Fibroblast of skin of left biceps (primary cell): ENCODE measurements around the gene ROBO1.
A peak's percentile ranks its signal among the peaks of the same experiment; 100 is the strongest.

ENCODE experiments used
- DNase-seq, 2 experiments: peaks; one replicate each; pipeline ENCODE4 v3.0.0-alpha.2; 2013; ENCODE audit warnings: low read depth in 2 of 2

Gene ROBO1

DNA sequence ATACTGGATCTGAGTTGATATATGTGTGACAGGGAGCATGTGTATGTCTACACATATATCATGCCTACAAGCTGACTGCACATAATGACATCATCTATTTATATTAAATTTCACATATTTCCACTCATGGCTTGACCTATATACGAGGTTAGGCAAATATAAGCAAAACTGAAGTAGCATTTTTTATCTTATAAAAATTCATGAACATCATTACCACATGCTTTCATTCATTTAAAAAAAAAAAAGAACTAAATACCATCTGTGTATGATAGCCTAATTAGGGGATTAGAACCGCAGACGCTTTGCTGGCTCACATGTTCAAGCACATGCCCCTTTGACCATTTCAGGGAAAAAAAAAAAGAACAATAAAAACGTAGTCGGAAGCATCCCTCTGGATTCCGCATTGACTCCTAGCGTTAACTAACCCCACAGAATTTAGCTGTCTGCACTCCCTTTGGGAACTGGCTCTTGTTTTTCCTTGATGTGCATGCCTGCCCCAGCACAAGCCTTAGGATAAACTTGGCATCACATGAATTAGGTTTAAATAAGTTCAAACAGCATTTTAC lies 888.4 kb downstream of the ROBO1 start:
- no peak for DNase-seq

DNA sequence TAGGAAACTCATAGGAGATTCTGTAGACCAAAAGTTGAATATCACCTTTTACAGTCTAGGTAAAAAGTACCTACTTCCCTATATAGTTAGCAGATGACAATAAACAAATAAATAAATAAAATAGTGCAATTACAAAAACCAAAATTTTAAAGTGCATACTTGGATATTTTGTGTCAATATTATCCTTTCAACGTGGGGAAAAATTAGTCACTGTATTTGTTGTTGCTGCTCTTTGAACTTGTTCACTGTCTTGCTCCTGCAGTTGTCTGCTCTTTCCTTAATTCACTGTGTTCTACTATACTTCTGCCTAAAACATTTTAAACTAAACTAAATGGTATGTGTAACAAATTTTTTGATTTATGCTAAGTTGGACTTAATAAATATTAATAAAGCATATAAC lies 889.0 kb downstream of the ROBO1 start:
- DNase-seq, result no peak

DNA sequence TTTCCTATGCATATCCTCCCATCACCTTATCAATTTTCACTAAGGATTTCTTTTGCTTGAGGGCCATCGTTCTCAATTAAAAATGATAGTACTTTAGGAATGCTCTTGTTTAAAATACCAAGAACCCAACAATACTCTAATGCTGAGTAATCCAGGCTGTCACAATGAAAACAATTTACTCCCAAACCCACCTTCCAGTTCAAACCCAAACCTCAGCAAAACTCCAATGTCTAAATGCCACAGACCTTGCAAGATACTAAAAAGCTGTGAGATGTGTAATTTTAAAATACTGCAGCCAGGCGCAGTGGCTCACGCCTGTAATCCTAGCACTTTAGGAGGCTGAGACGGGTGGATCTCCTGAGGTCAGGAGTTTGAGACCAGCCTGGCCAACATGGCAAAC lies 889.8 kb downstream of the ROBO1 start:
- DNase-seq, result no peak

DNA sequence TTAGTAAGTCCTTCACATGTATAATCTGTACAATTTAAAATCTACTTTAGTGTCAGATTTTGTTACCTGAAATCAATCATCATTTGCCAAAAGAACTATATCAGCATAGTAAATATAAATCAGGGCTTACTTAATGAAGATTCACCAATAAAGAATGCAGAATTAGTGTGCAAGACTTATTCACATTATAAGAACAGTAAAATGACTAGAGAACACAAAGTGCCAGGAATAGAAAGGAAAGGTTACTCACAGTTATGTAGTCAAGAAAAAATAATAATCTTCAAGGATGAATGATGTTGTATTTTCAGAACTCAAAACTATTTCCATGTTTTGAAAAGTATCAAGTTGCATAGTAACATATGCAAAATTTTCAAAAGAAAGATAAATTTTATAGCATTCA lies 891.9 kb downstream of the ROBO1 start:
- DNase-seq, result no peak

DNA sequence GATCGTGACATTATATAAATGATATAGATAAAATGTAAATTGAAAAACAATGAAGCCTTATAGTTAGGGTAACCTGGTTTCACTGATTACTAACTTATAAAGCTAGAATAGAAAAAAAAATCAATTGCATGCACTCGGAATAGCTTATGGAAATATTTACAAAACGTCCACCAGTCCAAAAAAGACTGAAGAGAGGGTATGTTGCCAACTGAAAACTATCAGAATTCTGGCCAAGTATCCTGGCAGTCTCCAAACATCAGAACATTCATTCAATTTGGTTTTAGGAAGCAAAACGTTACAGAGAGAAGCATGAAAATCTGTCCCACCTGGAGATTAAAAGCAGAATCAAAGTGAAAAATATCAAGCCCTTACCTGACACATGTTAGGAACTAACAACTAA lies 892.4 kb downstream of the ROBO1 start:
- DNase-seq, result no peak

DNA sequence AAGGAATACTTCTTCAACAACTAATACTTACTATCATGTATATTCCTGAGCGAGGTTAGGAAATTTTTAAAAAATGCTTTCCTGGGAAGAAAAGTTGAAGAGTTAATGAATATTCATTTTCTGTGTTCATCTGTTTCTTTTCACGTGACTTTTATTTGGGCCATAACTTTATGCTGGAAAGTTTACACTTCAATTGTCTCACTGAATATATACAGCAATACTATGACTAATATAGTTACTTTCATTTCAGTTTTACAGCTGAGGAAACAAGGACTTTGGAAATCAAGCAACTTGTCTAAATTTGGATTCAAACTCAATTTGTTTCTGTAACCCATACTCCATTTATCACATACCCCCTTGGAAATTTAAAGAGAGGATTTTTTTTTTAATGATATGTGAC lies 894.2 kb downstream of the ROBO1 start:
- no peak for DNase-seq

DNA sequence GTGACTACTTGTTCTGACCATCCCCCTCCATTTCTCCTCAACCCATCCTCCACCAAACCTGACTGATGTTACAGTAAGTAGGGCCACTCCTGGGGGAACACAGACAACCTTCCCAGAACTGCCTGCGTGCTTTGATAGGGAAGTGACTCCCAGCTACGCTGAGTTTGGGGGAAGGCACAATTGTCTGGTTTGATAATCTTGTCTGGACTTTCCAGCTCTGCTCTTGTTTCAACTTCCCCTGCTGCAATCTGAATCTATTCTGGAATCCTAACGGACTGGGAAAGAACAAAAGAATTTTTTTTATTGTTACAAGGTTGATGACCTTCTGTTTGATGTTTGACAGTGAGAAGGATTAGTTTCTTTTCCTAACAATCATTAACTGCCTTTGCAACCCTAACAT lies 895.6 kb downstream of the ROBO1 start:
- no peak for DNase-seq

DNA sequence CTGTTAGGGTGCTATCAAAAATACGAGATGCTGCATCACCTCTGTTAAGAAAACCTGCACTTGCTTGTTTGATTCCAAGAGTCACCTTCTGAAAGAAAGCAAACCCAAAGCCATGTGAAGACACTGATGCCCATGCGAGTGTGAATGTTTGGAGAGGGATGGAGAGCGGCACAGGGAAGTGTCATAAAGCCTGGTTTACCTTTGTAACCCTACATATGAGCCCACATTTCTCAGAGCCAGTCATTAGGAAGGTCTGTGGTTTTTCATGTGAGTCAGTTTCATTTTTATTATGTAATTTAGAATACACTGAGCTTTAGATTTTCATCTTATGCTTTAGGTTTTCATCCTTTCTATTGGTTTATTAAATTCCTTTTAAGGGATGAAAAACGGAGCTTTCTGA lies 896.8 kb downstream of the ROBO1 start:
- no peak for DNase-seq

DNA sequence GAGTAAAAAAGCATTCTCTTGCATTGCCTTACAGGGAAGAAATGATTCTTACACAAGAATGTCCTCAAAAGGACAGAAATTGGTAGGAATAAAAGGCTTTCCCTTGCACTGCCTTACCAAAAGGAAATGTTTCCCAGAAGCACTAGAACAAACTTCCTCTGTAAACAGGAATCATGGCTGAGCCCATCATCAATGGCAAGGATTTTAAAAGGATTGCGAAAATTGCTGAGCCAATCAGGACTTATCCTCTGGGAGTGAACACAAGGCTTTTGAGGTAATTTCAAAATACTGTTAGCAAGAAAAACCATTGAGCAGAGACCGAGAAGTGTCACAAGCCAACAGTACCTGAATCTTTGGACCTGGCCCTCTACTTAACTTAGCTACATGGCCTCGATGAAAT lies 897.3 kb downstream of the ROBO1 start:
- no peak for DNase-seq

DNA sequence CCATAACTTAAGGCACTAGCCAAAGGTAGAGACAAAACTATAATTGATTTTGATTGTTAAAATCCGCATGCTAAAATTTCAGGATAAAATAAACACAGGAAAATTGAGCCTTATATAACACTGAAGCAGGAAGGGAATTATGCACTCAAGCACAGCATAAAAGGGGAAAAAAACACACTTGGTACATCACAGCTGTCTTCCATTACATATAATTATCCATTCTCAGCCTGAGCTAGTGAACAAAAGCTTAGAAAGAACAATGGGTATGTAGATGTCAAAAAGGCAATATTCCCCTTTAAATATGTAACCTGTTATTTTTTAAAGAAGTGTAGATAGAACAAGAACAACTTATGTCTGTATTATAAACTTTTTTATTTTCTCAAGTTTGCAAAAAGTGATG lies 899.2 kb downstream of the ROBO1 start:
- no peak for DNase-seq

DNA sequence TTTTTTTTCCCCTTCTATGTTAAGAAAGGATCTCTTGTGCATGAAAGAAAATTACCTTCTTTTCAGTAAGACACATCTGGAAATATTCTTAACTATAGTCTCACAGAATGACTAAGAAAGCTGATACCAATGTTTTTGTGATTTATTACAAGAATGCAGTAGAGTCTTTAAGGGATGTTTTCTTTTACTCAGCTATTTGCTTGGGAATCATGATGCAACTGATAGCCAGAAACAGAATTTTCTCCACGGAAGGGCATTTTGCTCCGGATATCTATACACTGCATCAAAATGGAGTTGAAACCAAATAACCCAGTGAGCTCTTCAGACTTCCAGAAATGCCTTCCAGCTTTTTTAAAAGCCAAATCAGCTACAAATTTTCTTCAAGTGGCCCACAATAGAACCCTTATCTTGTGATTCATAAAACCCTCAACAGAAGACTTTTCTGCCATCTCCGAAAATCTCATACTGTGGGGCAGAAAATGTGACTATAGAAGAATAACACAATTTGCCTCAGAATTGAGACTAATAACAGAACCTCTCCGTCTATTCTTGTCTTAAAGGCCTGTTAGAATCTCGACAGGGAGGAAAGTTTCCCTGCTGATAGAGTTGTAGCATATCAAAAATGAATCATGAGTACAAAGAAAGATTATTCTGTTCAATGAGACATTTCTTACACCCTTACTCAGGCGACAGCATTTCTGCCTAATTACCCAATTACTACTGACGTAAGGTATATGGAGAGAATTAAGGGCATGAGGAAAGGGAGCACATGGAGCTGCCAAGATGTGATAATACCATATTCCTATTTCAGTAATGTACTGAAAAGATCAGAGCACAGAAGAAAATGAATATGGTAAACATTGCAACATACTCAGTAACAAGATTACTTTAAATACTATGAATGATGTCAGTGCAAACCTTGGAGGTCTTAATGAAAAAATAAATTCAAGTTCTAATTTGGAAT lies 900.1 kb downstream of the ROBO1 start:
- peak; percentile 58 to 60 for DNase-seq

DNA sequence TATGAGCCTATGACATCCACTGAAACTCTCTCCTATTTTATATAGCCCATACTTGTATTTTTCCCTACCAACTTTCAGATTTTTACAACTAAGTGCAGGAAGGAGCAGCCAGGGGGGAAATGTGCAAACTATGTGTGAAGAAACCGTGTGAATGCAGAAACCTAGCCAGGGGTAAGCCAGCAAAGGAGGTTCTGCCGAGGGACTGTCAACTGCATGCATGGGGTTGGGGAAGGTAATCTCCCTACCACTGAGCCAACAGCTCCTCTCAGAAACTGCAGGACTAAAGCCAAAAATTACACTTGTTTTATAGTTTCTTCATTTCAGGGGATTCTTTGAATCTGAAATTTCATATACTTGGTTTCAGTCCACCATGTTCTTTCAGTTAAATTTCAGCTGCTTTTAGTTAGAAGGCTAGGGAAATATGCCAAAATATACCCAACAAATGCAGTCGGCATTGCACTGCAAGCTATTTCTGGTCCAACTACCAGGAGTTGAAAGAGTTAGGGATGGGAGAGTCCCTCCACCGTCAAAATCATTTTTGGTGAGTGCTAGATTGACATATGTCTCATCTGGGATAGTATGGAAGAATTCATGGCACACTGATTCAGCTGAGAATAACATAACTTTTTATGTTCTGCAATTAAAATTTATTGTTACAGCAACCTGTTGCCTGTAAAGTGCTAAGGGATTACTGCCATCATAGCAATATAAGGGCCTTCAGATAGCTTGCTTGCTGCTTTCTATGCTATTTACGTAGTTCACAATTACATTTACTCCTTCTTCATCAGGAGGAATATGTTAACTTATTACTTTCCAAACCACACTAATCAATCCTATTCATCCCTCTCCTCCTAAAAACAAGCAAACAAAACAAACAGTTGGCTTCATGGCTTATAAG lies 904.2 kb downstream of the ROBO1 start:
- DNase-seq, result no peak

DNA sequence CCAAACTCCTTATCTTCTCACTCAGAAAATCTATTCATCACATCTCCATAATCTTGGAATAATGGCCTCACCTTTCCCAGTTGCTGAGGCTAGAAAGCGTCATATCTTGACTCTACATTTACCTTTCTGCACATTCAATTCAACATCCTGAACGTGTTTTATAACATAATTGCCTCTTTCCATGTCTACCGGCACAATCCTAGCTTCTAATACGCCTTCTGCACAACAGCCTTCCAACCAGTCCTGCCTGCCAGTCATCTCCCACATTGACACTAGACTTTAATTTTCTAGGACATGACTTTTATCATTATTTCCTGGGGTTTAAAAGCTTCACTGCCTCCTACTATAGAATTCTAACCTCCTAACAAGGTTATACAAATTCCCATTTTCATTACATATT lies 906.6 kb downstream of the ROBO1 start:
- DNase-seq, result no peak

DNA sequence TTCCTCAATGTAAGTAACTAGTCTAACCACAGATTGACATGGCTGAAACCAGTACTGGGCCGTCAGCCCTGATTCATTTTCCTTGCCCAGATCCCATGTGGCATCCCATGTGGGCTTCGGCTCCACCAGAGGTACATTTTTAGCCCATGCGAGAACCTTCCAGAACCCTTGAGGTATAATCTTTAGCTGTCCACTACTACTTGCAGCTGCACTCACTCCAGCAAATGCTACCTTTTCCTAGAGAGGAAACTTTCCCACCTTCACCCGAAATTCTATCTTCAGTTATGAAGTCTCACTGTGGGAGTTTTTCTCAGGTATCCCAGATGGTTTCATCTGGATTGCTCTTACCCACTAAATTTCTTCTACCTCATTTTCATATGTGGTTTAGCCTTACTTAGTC lies 907.2 kb downstream of the ROBO1 start:
- no peak for DNase-seq

DNA sequence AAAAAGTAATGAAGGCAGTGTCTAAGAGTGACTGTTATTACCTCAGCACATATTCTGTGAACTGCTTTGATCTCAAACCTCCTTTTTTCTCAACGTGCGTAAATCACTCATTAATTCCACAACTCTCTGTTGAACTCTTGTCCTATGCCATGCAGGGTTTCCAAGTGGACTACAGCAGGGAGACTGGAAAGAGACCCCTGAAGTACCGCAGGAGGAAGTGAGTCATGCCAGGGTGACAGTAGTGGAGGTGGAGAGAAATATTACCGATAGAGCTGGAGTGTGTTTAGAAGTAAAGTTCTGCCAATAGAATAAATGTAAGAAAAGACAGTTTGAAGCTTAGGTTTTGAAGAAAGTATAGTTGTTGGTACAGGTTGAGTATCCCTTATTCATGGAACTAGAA lies 908.9 kb downstream of the ROBO1 start:
- DNase-seq, result no peak

DNA sequence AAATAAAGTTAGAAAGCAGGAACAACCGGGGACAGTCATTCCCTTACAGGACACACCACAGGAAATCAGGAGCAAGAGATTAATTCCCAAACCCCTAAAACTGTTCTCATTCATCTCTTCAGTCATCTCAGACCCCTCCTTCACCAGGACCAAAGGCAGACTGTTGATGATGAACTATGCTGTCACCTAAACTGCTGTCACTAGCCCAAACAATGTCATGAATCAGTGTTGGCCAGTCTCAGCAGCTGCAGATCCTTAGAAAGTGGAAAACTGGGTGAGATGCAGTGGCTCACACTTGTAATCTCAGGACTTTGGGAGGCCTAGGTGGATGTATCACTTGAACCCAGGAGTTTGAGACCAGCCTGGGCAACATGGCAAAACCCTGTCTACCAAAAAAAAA lies 909.6 kb downstream of the ROBO1 start:
- DNase-seq, result no peak

DNA sequence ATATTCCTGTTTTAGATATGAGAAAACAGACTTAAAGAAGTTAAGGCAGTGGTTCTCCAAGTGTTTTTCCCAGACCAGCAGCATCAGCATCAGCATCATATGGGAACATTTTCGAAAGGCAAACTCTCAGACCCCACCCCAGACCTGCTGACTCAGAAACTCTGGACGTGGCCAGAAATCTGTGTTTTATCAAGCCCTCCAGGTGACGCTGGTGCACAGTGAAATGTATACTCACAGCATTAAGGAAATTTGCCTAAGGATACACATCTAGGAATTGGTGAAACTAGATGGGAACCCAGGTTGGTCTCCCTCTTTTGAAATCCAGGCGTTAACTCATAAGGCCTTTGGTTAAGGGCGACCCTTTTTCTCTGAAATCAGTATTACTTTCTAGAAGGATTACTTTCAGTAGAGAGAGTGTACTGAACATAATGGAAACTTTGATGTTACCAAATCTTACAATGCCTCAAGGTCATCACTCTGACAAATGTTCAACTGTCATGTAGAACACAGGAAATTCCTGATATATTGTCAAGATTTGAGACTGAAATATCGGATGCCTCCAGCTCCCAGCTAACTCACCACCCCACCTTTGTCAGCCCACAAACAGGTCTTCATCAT lies 910.2 kb downstream of the ROBO1 start:
- DNase-seq, result no peak

DNA sequence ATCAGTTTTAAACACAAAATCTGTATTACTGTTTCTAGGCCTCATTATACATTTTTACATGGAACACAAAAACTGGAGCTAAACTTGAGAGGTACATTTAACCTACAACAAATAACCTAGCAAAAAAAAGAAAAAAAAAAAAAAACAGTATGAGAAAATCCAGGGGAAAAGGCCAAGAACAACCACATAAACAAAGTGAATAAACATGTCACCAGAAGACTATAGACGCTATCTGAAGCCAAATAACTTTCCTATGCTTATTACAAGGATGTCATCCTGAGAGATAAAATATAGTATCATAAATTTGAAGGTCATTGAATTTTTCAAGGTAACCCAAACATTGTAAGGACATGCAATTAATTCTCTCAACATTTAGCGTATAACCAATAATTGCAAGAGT lies 911.6 kb downstream of the ROBO1 start:
- DNase-seq, result no peak

DNA sequence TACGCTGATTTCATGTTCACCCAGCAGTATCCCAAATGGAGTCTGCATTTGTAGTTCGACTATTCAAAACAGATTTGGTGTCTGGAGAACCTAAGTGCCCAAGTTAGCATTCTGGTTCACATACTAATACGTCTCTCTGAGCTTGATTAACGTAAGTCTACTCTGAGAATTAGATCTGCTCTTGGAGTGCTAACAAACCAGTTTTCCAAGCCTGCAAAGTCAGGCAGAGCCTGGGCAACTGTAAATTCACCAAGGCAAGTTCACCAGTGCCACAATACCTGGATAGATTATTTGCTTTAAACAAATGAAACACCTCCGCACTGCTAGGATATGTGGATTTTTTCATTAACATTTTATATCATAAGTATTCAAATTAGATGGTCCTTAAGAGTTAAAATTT lies 912.6 kb downstream of the ROBO1 start:
- no peak for DNase-seq

DNA sequence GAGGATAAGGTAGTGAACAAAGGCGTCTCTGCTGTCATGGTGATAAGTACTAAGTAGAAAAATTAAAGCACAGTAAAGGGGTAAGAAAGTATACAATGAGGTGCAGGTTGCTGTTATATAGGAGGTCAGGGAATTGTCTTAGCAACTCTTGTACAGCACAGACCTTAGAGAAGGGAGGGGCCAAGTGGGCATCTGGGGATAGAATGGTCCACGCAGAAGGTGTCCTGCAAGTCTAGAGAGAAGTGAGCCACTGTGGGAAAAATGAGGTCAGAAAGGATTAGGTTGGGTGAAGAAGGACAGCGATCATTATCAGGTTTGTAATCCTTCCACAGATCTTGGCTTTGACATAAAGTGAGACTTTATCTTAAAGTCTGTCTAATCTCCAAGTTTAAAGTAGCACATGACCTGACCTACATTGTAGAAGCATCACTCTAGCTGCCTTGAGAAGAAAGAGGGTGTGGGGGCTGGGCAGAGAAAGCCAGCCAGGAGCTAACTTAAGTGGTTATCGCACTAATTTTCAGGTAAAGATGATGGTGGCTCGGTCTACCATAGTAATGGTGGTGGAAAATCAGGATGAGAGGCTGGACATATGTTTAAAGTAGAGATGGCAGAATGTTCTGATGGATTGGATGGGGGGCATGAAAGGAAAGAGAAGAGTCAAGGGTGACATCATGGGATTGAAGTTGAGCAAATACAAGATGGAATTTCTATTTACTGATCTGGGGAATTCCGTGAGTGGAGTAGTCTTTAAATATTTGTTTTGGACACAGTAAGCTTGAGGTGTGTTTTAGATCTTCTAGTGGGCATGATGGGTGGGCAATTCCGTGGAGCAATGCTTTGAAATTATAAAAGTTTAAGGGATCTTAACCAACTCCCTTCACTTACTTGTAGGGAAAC lies 919.2 kb downstream of the ROBO1 start:
- DNase-seq, result no peak

DNA sequence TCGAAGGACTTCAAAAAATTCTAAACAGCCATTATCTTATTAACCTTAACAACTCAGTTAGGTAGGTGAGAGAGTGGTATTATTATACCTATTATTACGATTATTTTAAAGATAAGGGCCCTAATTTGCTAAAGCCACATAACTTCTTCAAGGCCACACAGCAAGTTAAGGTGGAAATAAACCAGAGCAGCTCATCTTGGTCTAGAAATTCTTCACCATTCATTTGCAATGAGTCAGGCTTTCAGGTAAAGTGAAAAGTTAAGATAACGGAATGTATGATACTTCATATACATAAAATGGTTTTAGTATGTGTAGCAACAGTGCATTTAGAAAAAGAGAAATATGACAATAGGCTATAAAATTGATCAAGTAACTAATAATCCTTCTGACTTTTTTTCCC lies 920.2 kb downstream of the ROBO1 start:
- no peak for DNase-seq
